ENCODE measurements around the gene CNPPD1.

CNPPD1 gene

DNA sequence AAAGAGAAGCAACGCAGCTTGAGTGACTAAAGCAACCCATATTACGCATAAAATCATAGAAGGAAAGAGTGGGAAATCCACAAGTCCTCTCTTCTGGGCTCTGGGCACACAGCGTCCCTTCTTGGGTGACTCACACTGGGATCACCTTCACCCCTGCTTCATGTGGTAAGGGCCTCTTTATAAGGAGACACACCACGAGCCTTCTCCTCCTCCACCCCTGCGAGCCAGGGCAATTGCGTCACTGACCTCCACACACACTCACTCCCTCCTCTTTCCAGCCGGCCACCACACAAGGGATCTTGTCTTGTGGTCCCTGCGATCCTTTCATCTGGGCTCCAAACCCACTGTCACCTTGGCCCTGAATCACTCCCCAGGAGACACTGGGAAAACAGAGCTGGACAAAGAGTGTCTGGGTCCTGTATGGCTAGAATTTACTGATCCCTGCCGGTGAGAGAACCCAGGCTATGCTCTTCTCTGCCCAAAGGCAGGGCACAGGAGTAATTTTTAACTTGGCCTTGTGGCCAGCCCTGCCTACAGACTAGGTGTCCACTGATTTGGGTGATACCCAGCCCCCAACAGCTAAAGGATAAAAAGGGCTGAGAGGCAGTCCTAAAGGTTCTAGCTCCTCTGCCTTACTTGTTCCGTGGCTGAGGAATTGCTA is 51.4 kb downstream of the CNPPD1 start:
- H3K4me3 ChIP-seq (ENCODE audit: low read depth, low read length) = no peak overlapping the region
- no peak overlapping the region for H3K27ac ChIP-seq (ENCODE audit: low read depth, low read length)
- H3K4me1 ChIP-seq (ENCODE audit: control insufficient read depth, insufficient read depth, low read length) = peaks cover 5% of the 10 kb centered on the region; the same call in 1 of the 2 replicates
- H3K27me3 ChIP-seq (ENCODE audit: control insufficient read depth, insufficient read depth, low read length) = no peaks in the 10 kb centered on the region
- H3K9ac ChIP-seq (ENCODE audit: low read length) = no peak overlapping the region
- H3K36me3 ChIP-seq (ENCODE audit: control insufficient read depth, insufficient read depth, low read length) = no peaks in the 10 kb centered on the region
- no peaks in the 10 kb centered on the region for H3K9me3 ChIP-seq (ENCODE audit: control insufficient read depth, insufficient read depth, low read depth, low read length)

DNA sequence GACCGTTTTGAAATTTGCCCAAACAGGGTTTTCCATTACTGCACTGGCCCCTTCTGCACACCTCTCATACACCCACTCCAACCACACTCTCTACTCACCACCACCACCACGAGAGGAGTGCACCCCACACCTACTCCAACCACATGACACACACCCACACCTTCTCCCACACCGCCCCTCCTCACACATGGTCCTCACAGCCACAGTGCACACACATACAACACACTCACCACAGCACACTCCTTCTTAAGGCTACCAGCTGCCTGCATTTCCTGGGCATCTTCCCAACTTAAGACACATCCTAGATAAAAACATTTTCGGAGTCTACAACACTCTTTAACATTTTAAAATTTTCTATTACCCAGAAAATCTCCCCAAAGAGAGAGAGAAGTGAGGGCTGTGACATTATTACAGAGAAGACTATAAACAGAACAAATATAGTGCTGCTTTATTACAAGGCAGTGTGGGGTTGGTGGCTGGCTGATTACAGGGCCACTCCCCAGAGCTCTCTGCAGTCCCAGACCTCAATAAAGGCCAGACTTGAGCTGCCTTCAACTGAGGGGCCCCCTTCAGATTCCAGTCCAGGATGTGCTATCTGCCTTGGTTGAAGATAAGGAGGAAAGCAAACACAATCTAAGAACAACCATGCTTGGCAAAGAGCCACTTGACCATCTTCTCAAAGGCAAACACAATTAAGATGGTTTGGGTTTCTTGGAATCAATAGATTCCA is 52.2 kb downstream of the CNPPD1 start:
- Histone ChIP-seq H3K36me3 (ENCODE audit: control insufficient read depth, insufficient read depth, low read length) (no peaks in the 10 kb centered on the region), H3K9ac (ENCODE audit: low read length) (no peak overlapping the region), H3K4me3 (ENCODE audit: low read depth, low read length) (no peak overlapping the region), H3K9me3 (ENCODE audit: control insufficient read depth, insufficient read depth, low read depth, low read length) (no peaks in the 10 kb centered on the region), H3K27me3 (ENCODE audit: control insufficient read depth, insufficient read depth, low read length) (no peaks in the 10 kb centered on the region), H3K4me1 (ENCODE audit: control insufficient read depth, insufficient read depth, low read length) (peaks cover 5% of the 10 kb centered on the region; the same call in 1 of the 2 replicates), H3K27ac (ENCODE audit: low read depth, low read length) (no peak overlapping the region)

DNA sequence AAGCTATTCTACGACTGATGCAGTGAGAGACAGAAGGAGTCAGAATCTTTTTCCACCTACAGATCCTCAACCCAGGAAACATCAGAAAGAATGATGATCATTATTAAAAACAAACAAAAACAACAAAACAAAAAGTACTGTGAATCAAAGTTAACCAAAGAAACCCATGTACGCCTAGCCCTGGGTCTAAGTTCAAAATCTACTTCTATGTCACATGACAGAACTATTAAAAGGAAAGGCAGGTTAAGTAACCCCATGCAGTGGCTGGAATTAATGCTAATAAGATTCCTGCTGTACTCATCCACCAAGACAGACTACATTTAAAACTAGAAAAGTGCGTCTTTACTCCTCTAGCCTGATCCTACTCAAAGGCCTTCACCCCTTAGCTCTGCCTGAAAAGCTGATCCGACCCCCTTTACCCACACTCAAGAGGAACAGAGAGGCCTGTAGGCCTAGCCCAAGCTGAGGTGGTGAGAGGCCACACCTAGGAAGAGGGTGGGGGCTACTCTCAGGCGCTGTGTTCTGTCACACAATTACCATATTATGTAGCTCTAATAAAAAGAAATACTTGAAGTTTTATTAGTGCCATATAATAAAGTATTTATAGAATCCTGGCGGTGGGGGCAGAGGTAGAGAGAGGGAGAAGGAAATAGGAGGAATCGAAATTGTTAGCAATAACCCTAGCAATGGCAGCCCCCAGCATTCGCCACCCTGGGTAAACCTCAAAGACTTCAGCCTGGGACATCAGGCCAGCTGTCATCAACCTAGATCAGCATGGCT is 53.2 kb downstream of the CNPPD1 start:
- no peaks in the 10 kb centered on the region for H3K27me3 ChIP-seq (ENCODE audit: control insufficient read depth, insufficient read depth, low read length)
- H3K9me3 ChIP-seq (ENCODE audit: control insufficient read depth, insufficient read depth, low read depth, low read length) = no peaks in the 10 kb centered on the region
- no peak overlapping the region for H3K4me3 ChIP-seq (ENCODE audit: low read depth, low read length)
- no peak overlapping the region for H3K9ac ChIP-seq (ENCODE audit: low read length)
- no peaks in the 10 kb centered on the region for H3K36me3 ChIP-seq (ENCODE audit: control insufficient read depth, insufficient read depth, low read length)
- H3K4me1 ChIP-seq (ENCODE audit: control insufficient read depth, insufficient read depth, low read length) = peaks cover 10% of the 10 kb centered on the region; the same call in 1 of the 2 replicates
- no peak overlapping the region for H3K27ac ChIP-seq (ENCODE audit: low read depth, low read length)

DNA sequence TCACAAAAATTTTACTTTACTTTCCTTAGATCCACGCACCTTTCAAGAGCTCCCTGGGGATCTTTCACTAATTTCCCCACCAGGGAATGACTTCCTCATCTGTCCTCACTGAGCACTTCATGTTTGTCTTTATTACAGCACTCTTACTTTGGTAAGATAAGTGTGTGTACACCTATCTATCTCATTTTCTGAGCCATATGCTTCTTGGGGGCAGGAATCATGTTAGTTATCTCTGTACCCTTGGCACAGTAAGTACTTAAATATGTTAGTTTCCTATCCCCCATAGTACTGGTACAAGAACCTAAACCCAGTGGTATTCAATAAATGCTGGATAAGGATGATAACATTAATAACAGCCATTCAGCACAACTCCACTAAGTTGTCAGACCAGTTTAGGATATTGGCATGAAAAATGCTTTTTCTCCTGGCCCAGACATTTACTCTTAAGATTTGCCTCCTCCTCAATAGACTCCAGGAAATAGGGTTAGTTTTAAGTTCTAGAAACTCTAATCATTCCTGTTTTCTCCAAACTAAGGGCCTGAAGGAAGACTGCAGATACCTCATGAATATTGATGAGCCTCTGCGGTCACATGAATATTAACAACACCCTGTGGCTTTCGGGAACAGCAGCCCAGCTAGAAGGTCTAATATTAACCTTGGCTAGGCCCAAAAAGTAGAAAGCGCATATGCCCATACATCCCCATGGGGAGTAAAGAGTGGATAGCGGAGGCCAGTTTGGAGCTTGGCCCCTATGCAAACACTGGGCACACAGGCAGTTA is 54.3 kb downstream of the CNPPD1 start:
- H3K27ac ChIP-seq (ENCODE audit: low read depth, low read length) = no peak overlapping the region
- no peak overlapping the region for H3K9ac ChIP-seq (ENCODE audit: low read length)
- no peak overlapping the region for H3K4me3 ChIP-seq (ENCODE audit: low read depth, low read length)
- H3K27me3 ChIP-seq (ENCODE audit: control insufficient read depth, insufficient read depth, low read length) = no peaks in the 10 kb centered on the region
- H3K4me1 ChIP-seq (ENCODE audit: control insufficient read depth, insufficient read depth, low read length) = peaks cover 12% of the 10 kb centered on the region; the same call in 1 of the 2 replicates
- no peaks in the 10 kb centered on the region for H3K36me3 ChIP-seq (ENCODE audit: control insufficient read depth, insufficient read depth, low read length)
- no peaks in the 10 kb centered on the region for H3K9me3 ChIP-seq (ENCODE audit: control insufficient read depth, insufficient read depth, low read depth, low read length)

Data from HUES6 (cell line).